HG02759 (cell line): ENCODE results near the gene TMEM45B.
"Not testable (repeated sequence)": the region's sequence is repeated elsewhere in the genome, so short reads cannot be mapped to it uniquely, and the experiment has no call there.

Experiments used
- ATAC-seq: cut with Tn5 transposase; IDR thresholded peaks from one replicate; pipeline ENCODE4 v1.9.1; 2021; ENCODE audit warnings: mild to moderate bottlenecking, moderate library complexity; ENCODE audit not compliant: unreplicated experiment

The TMEM45B gene

DNA sequence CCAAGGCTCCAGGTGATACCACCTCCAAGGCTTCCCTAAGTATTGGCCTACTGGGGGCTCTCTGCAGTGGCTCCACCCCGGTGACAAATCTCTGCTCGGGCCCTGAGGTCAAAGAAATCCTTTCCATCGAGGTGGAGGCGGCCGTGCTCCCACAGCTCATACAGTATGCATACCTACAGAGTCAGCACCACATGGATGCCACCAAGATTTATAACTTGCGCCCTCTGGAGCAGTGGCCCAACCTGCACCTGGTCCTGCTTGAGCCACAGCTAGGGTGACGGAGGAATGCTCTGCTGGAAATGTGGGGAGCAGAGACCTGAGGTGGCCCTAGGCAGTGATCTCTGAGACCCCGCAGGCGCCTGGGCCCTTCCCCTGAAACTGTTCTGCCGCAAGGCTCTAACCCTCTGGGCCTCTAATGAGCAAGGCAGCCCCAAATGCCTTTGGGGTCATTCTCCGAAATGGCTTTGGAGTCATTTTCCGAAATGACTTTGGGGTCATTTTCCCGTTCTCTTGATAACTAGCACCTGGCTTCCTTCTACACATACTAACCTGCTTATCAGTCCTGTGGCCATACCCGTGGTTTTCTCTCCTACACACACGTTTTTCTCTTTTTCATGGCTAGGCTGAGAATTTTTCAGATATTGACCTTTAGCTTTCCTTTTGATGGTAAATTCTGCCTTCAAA, 33.9 kb downstream of the TMEM45B start:
- no peak for ATAC-seq

DNA sequence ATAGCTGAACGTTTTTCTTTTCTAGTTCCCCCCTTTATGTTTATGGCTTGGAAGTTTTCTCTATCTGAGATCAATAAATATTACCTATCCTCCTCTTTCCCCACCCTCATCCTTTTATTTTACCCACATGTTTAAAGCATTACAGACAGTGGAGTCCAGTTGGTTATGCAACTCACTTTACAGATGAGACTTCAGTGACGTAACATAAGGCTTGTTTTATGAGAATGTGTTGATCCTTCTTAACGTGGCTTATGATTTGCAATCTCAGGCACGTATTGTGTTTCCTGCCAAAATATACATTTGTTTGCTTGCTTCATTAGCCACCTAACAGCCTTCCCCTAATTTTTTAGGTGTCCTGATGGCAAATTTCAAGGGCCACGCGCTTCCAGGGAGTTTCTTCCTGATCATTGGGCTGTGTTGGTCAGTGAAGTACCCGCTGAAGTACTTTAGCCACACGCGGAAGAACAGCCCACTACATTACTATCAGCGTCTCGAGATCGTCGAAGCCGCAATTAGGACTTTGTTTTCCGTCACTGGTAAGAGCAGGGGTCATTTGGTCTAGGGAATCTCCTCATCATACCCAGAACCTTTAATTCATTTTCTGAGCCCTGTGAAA, 36.6 kb downstream of the TMEM45B start:
- no peak for ATAC-seq

- ATAC-seq = no peak
Measured at GRCh38 chr11:129853518-129854231, 38.0 kb downstream of the TMEM45B start.

DNA sequence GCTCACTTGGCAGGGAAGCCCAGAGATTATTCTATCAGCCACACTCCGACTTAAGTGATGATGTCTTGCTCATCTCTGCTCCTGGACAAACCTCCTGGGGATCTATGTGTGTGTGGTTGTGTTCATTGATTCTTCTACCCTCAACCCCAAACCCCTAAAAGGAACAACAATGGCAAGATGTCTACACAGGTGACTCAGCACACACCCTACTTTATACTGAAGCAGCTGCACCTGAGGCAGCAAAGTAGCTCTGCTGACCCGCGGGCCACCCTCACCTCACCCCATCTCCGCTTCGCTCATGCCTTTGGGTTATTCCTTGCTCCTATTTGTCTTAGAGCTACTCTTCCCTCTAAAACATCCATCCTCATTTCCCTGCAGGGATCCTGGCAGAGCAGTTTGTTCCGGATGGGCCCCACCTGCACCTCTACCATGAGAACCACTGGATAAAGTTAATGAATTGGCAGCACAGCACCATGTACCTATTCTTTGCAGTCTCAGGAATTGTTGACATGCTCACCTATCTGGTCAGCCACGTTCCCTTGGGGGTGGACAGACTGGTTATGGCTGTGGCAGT, 38.7 kb downstream of the TMEM45B start:
- no peak for ATAC-seq

GRCh38 chr11:129855086-129855485, 39.4 kb downstream of the TMEM45B start:
- no peak for ATAC-seq

DNA sequence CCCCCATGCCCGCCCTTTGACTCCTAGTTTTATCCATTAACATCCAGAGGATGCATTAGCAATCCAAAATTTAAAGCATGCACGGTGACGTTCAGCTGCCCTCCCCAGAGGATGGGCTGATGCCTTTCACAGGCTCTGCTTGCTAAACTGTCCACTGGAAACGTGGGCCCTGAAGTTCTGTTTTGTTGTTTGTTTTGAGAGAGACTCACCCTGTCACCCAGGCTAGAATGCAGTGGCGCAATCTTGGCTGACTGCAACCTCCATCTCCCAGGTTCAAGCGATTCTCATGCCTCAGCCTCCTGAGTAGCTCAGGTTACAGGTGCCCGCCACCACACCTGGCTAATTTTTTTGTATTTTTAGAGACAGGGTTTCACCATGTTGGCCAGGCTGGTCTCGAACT, 40.4 kb downstream of the TMEM45B start:
- ATAC-seq = no peak

DNA sequence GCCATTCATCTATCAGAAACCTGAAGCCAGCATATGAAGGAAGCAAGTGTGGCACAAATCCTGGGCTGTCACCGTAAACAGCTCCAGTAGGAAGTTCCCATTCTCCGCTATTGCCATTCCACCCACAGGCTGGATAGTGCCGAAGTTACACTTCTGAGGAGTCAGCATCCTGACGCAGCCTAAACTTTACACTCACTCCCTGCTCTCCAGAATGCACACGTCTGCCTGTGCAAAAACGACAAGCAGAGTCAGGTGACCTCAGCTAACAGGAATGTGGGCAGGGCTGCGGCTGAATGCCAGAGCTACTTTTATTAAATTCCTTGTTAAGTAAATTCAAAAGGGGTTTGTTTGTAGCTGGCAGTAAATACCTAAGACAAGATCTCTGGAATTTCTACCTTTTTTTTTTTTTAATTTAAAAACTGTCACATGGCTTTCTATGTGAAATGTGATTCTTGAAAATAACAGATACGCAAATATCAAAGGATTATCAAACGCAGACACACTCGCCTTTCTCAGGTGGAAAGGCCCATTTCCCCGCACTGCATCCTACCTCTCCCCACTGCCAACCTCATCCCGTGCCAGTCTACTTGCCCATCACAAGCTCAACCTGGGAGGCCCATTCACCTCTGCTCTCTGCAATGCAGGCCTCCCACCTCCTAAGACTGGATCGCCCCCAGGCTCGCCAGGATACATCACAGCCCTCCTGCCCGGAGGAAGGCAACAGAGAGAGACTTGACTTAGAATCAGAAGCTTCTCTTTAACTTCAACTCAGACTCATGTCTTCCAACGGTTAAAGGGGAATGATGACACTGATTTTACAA, 46.3 kb downstream of the TMEM45B start:
- ATAC-seq = no peak

- ATAC-seq = no peak
Measured at GRCh38 chr11:129864811-129865210, 49.2 kb downstream of the TMEM45B start.

- no peak for ATAC-seq
Measured at GRCh38 chr11:129865701-129866100, 50.1 kb downstream of the TMEM45B start.

GRCh38 chr11:129866311-129866710, 50.7 kb downstream of the TMEM45B start:
- no peak for ATAC-seq

GRCh38 chr11:129868626-129869025, 53.0 kb downstream of the TMEM45B start:
- not testable (repeated sequence) for ATAC-seq

DNA sequence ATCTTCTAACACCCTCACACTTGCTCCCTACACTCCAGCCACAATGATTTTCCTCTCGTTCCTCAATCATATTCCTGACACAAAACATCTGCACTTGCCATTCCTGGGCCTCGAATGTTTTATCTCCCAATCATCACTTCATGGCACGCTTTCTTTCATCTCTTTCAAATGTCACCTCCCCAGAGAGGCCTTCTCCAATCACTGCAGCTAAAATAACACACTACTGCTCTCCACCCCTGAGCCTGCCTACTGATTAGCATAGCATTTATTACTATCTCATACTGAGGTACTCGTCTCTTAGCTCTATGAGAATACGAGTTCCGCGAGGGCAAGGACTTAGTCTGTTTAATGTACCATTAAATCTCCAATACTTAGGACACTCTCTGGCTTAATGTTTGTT, 56.3 kb downstream of the TMEM45B start:
- ATAC-seq = no peak

DNA sequence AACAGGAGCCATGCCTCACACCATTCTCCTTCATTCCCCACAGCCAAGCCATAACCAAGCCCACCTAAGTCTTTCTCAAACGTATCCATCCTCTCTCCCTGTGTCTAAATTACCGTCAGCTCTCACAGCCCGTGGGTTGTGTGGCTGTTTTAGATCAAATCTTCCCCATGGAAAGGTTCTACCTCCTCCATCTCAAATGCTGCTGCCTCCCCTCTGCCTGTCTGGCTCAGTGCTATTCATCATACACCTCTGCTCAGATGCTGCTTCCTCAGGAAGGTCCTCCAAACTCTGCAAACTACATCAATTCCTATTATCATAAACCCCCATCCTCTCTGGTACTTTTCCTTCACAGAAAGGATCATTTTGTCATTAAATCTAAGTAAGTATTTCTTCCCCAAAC, 64.7 kb downstream of the TMEM45B start:
- ATAC-seq = no peak

- ATAC-seq = peak; percentile 75
Measured at GRCh38 chr11:129881570-129882170, 66.0 kb downstream of the TMEM45B start.

DNA sequence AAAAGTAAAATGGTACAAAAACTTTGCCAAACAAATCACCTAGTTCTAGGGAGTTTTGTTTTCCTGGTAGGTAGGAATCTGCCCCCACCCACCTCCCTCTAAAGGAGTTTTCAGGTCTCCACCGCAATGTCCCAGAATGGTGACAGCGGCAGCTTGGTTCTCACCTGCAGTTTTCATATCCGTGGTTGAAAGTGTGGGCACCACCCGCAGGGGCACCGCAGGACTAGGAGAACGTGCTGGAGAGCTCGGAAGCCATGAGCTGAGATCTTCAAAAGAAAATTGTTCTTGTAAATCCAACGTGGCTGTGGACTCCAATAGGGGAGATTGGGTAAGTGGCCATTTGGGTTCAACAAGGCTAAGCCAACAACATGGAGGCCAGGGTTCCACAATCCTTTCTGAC, 68.9 kb downstream of the TMEM45B start:
- no peak for ATAC-seq

- no peak for ATAC-seq
Measured at GRCh38 chr11:129885381-129885780, 69.7 kb downstream of the TMEM45B start.

DNA sequence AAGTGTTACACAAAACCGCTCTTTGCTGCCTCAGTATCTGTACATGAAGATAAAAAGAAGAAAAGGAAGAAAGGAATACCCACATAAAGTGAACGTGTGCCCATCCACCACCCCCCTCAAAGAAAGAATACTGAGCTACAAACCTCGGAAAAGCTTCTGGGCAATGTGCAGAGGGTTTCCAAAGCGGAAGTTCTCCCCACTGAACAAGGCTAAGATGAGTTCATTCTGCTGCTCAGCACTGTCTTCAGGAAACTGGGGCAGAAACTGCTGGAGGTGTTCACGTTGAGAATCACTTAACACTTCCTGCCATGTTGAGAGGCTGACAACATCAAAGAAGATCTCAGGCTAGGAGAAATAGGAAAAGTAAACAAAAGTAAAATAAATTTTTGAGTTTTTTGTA, 72.8 kb downstream of the TMEM45B start:
- ATAC-seq = no peak

DNA sequence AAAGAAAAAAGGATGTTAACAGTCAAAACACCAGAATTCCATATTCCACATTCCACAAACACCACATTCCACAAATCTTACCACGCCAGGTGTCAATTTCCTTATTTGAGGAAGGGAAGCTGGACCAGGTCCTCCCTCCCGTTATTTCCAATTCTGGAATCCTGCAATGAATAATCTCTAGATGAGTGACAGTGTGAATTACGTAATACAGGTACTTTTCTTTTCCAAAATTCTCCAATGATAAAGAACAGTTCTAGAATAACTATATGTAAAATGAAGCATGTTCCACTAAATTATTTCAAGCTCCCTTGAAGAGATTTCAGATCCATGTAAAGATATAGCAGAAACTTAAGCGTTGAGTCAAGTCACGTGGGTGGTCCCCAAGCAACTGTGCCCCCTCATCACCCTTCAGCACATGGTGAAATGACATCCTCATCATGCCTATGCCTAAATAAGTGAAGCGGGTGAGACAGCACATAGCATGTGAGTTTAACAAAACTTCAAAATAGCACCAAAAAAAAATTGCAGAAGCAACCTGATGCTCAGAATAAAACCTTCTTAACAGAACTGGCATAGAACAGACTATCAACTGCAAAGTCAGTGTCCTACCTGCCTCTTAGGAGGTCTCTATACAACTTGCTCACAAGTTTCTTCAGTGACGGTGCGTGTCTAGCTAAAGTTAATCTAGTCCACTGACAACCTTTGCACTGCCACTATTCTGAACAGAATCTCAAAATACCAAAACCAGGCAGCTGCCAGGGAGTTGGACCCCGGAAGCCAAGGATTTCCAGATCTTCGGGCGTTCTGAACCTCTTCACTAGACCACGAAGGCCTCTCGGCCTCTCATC, 78.9 kb downstream of the TMEM45B start:
- peak; percentile 9 for ATAC-seq

- peak; percentile 96 for ATAC-seq
Measured at GRCh38 chr11:129895126-129896041, 79.7 kb downstream of the TMEM45B start, which contains the start of gene NFRKB. Gene NFRKB (minus strand): TSS chr11:129895578. CDS start chr11:129892849, 2,729 bp downstream.
